Mammary epithelial cell (primary cell): ENCODE data around the gene PBRM1.

Experiments
- EZH2 ChIP-seq: IDR thresholded peaks from 2 replicates; pipeline ENCODE4 v1.6.1; 2012; ENCODE audit warnings: low read length, inconsistent platforms, borderline replicate concordance
- TF ChIP-seq, protein P1 (sequence below), 2 donors: IDR thresholded peaks in 1 of 2; conservative IDR thresholded peaks in 1 of 2; 2 replicates each; pipeline ENCODE4 v1.5.1; 2011 to 2012; ENCODE audit warnings: inconsistent platforms in 2 of 2, low read length in 2 of 2, mild to moderate bottlenecking in 2 of 2, control low read depth in 1 of 2, low read depth in 1 of 2; ENCODE audit not compliant: insufficient read depth in 1 of 2; ENCODE audit errors: extremely low read depth in 1 of 2

GRCh38 chr3:52527732-52528585 lies 157.8 kb downstream of the PBRM1 start:
- TF ChIP-seq, protein P1, sequence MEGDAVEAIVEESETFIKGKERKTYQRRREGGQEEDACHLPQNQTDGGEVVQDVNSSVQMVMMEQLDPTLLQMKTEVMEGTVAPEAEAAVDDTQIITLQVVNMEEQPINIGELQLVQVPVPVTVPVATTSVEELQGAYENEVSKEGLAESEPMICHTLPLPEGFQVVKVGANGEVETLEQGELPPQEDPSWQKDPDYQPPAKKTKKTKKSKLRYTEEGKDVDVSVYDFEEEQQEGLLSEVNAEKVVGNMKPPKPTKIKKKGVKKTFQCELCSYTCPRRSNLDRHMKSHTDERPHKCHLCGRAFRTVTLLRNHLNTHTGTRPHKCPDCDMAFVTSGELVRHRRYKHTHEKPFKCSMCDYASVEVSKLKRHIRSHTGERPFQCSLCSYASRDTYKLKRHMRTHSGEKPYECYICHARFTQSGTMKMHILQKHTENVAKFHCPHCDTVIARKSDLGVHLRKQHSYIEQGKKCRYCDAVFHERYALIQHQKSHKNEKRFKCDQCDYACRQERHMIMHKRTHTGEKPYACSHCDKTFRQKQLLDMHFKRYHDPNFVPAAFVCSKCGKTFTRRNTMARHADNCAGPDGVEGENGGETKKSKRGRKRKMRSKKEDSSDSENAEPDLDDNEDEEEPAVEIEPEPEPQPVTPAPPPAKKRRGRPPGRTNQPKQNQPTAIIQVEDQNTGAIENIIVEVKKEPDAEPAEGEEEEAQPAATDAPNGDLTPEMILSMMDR (conservative IDR thresholded peaks at IDR 0.05 in 1 of 2, IDR thresholded peaks at IDR 0.05 in 1 of 2; ENCODE audit: extremely low read depth in 1 of 2, insufficient read depth in 1 of 2, low read depth in 1 of 2, low read length in 2 of 2) = no peak
- no peak for TF ChIP-seq EZH2
